T-helper 2 cell treated with Interferon-gamma antibody and Interleukin-4, amounts not matched to agents 100 ng/mL and 5 ng/mL, for 36 hours (primary cell): ENCODE results near the gene JUP. TPM values are rescaled to one million over a fixed set of nuclear protein-coding genes. Genes with fewer than 3 reads are reported as not detected.

Experiments used
- intact Hi-C: fragments of 100-400 bp; cut with micrococcal nuclease; formaldehyde crosslinking; loops from one replicate; pipeline ENCODE4 v1.15.1; 2023
- total RNA-seq: library from RNA; stranded (reverse); gene quantifications from 2 replicates; pipeline ENCODE4 v1.2.3, GENCODE V29; 2022

The JUP gene
- total RNA-seq, 1 donor from 2014 or later, result 0.73 TPM

DNA sequence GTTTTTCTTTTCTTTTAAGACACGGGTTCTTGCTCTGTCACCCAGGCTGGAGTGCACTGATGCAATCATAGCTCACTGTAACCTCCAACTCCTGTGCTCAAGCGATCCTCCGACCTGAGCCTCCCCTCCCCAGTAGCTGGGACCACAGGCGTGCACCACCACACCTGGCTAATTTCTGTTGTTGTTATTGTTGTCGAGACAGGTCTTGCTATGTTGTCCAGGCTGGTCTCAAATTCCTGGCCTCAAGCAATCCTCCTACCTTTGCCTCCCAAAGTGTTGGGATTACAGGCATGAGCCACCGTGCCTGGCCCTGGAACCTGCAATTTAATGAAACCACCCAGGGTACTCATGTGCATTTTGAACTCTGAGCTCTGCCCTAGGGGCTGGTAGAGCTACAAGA, 24.1 kb downstream of the JUP start:
- intact Hi-C loops, result no loop called here

DNA sequence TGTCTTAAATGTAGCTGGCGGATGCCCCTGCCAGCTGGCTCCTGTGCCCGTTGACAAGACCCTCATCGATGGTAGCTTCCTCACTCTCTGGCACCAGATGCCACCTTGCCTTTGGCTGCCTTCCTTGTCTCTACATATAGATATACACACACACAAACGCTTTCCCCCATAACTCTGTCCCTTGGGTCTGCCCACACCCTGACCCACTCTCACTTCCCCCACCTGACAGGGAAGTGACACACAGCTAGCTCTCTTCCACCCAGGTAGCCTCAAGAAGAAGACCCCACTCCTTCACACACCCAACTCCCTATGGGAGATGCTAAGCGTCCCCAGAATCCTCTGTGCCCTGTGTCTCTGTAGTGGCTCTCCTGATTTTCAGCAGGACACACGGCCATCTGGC, 25.6 kb downstream of the JUP start:
- intact Hi-C loops, result no loop called here

DNA sequence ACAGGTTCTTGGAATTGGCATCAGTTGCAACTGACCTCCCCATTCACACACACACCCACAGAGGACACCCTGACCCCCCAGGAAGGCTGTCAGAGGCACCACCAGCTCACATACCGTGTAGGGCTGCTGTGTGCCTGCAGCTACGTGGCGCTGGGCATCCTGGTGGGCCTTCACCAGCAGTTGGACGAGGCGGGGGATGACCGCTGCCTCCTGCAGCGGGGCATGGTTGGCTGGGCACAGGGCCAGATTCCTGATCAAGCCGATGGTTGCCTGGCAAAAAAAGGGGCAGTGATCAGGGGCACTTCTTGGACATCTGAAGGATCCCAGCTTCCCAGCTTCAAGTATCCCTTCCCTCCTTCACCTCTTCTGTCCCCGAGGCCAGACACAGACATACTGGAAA, 27.9 kb downstream of the JUP start:
- intact Hi-C loops, result no loop called here

DNA sequence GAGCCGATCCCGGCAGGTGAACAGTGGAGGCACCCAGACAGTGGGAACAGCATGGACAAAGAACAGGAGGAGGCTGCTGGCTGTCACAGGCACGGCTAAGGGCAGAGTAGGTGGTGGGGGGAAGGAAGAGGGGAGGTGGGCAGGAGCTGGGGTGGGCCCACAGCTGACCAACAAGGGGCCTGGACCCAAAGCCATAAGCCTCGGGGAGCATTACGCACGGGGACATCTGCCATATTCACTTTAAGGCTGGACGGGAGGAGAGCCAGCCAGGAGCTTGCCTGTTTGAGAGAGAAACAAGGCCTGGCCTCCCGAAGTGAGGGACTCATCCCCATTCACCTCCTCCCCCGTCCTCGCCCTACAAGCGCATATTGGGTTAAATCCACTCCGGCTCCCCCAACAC, 32.4 kb downstream of the JUP start:
- intact Hi-C loops, result no loop called here

DNA sequence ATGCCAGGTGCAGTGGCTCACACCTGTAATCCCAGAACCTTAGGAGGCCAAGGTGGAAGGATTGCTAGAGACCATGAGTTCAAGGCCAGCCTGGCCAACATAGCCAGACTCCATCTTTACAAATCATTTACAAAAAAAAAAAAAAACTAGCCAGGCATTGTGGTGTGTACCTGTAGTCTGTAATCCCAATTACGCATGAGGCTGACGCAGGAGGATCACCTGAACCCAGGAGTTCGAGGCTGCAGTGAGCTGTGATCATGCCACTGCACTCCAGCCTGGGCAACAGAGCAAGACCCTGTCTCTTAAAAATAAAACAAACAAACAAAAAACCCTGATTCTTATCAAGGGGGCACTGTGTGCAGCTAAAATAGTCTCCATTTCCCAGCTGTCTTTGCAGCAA, 35.2 kb downstream of the JUP start:
- intact Hi-C loops, result no loop called here

DNA sequence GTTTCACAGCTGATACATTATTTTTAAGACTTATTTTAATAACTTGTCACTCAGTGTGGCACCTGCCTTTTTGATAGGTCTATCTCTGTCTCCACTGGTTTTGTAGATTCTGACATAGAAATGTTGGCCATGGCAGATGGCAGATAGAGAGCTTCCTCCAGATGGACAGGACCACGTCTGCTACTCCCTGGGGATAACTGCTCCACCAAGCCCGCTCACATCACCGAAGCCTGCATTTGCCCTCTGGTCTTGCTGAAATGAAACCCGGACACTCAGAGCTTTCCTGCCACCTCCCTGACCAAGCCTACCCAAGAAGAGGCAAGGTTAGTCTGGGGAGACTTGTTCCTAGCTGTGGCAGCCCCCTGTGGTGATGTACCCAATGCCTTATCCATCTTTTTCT, 35.6 kb downstream of the JUP start:
- intact Hi-C loops, result no loop called here

DNA sequence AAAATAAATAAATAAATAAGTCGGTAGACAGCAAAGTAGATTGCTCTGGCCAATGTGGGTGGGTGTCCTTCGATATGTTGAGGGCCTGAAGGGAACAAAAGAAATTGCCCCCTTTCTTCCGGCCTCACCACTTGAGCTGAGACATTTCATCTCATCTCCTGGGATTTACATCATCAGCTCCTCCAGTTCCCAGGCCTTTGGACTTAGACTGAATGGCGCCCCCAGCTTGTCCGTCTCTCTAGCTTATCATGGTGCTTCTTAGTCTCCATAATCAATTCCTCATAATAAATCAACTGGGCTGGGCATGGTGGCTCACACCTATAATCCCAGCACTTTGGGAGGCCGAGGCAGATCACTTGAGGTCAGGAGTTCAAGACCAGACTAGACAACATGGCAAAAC, 38.2 kb downstream of the JUP start:
- intact Hi-C loops, result no loop called here

DNA sequence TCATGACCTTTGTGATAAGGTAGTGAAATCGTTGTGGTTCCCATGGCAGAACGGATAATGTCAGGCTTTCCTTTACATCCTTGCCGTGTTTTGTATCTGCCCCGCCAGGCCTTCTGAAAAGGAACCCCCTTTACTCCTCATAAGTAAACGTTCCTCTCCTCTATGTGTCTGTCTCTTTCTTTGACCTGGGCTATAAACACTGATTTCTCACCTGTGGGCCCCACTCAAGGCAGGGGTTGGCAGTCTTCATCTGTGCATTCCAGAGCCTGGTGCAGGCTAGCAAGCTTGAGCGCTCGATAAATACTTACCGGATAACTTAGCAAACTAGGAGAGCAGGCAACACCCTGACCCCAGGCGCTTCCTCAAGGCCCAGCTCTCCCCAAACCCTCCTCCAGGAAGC, 44.8 kb downstream of the JUP start:
- intact Hi-C loops, result no loop called here

DNA sequence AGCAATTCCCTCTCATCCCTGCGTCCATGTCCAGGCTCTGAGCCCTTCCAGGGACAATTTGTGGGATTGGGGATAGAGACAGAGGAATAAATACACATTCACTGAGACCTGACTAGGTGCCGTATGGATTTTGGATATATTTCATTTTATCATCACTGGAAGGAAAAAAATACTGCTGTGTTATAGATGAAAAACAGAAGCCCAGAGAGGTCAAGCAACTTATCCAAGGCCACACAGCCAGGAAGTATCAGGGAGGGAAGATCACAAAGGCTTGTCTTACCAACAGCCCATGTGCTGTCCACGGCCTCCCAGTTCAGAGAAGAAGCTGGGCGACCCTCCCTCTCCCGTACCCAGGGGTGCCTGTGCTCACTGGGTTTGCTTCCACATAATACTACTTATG, 46.0 kb downstream of the JUP start:
- intact Hi-C loops, result no loop called here

DNA sequence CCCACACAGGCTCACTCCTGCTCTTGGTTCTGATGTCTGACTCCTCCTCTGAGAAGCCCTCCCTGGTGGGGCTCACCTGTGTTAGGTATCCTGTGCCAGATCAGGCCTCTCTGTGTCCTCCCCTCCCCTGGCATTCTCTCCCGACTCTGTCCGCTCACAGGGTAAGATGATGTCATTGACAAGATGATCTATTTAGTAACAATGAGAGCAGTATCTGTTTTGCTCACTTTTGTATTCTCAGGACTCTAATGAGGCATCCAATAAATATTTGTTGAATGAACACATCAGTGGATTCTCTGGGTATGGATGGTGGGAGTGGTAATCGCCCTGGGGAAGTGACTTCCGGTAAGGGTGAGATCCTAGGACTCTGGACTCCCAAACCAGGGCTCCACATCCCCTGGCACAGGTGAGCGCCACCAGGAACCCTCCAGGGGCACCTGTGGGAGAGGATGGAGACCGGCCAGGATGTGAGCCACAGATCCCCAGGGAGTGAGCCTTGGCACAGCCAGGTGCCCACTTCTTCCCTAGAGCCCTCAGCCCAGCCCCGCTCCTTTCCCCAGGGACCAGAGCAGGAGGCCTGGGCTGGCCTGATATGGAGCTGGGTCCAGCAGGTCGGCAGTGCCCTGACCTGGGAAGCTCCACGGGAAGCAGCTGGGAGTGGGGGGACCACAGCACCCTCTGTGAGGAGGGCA, 46.7 kb downstream of the JUP start:
- intact Hi-C loops, result loop anchor here (2.0 to 10.0 kb wide), 5 partner anchors 47 to 375 kb away; partner anchors contain the start of genes DHX58, JUP and NKIRAS2

DNA sequence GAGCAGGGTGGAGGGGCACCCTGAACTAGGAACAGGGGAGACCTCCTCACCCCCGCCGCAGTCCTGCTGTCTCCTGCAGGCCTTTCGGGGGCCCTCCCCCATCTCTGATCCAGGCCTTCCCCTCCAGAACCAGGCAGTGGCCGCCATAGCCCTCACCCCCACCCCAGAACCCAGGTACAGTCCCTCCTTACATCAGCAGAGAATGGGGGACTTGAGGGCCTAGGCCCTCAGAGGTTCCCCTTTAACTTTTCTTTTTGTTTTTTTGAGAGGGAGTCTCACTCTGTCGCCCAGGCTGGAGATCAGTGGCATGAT, 47.8 kb downstream of the JUP start:
- intact Hi-C loops, result loop anchor here (1.0 to 10.0 kb wide), 6 partner anchors 49 to 376 kb away; partner anchors contain the start of genes DHX58, JUP and NKIRAS2

DNA sequence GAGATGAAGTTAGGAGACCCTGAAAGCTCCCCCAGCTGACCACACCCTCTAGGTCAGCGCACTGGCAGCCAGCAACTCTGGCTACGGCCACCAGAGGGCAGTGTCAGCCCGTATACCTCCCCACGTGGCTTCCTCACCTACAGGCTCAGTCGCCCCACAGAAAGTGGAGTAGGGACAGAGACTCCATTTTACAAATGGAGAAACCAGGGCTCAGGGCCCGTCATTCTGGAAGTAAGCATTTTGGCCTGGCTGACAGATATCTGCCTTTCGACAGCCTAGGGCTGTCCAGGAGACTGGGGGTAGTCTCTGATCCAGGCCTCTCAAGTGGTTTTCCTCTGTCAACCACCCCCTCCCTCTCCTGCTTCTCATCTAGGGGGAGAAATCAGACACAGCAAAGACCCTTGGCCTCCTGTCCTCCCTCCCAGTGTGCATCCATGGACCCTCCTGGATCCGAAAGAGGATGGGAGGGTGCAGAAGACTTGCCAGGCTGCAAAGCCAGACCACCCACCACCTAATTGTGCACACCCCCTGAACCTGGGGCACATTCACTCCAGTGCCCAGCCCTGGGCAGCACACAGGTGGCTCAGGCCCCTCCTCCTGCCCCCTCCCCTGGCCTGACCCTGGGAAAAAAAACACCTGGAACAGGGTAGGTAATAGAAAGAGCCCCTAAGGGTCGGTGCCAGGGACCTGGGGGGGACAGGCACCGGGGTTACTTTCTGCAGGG, 48.3 kb downstream of the JUP start:
- intact Hi-C loops, result loop anchor here (1.0 to 10.0 kb wide), 6 partner anchors 49 to 377 kb away; partner anchors contain the start of genes DHX58, JUP and NKIRAS2

DNA sequence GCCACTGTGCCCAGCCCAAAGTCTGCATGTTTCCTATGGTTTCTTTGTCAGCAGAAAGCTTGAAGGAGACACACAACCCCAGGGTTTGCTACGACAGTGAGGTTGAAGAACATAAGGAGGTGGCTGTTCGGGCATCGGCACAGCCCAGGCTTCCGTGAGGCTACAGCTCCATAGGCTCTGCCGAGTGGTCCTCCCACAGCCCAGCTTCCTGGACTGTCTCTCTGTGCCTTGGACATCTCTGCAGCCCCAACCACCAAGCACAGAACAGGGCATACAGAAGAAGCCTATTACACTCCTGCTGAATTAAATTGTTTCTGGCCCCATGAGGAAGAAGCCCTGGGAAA, 48.9 kb downstream of the JUP start:
- intact Hi-C loops, result loop anchor here (1.0 to 10.0 kb wide), 6 partner anchors 50 to 377 kb away; partner anchors contain the start of genes DHX58, JUP and NKIRAS2

DNA sequence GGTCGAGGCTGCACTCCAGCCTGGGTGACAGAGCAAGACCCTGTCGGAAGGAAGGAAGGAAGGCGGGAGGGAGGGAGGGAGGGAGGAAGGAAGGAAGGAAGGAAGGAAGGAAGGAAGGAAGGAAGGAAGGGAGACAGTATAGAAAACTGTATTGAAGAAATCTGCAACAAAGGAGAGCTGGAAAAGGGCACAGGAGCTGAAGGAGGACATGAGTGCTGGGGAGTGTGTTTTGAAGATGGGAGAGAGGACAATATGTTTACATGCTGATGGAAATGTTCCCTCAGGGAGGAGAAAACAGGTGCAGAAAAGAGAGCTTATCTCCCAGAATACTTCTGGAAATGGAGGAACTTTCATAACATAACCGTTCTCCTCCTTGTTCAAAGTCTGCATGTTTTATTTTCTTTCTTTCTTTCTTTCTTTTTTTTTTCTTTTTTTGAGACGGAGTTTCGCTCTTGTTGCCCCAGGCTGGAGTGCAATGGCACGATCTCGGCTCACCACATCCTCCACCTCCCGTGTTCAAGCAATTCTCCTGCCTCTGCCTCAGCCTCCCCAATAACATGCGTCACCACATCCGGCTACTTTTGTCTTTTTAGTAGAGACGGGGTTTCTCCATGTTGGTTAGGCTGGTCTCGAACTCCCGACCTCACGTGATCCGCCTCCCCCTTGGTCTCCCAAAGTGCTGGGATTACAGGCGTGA, 49.4 kb downstream of the JUP start:
- intact Hi-C loops, result loop anchor here (5.0 to 10.0 kb wide), 4 partner anchors 50 to 378 kb away; partner anchors contain the start of genes DHX58, JUP and NKIRAS2

DNA sequence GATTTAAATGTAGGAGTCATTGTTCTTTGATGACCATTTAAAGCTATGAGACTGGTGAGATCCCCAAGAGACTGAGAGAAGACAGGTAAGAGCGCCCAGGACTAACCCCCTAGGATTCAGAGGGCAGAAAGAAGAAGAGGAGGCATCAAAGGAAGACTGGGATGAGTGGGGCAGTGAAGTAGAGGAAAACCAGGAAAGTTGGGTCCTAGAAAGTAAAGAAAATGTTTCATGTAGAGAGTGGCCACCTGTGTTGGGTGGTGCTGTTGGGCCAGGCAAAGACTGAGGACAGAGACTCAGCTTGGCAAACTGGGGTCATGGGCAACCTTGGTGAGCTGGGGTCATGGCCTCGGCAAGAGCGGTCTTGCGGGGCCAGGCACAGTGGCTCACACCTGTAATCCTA, 50.8 kb downstream of the JUP start:
- intact Hi-C loops, result loop anchor here (5.0 to 10.0 kb wide), 4 partner anchors 52 to 379 kb away; partner anchors contain the start of genes DHX58, JUP and NKIRAS2

DNA sequence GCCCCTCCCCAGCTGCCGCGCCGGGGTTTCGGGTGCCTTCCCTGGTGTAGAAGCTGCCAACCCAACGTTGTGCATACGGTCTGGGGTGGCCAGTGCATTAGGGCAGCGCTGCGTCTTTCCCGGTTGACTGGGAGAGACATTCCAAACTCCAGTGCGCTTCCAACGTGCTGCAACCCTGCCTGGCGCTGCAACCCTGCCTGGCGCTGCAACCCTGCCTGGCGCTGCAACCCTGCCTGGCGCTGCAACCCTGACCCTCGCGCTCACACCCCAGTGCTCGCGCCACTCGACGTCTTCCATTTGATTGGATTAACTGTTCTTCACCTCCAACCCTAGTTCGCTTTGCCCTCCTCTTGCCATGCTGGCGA, 51.6 kb downstream of the JUP start:
- intact Hi-C loops, result loop anchor here (5.0 to 10.0 kb wide), 4 partner anchors 52 to 380 kb away; partner anchors contain the start of genes DHX58, JUP and NKIRAS2

DNA sequence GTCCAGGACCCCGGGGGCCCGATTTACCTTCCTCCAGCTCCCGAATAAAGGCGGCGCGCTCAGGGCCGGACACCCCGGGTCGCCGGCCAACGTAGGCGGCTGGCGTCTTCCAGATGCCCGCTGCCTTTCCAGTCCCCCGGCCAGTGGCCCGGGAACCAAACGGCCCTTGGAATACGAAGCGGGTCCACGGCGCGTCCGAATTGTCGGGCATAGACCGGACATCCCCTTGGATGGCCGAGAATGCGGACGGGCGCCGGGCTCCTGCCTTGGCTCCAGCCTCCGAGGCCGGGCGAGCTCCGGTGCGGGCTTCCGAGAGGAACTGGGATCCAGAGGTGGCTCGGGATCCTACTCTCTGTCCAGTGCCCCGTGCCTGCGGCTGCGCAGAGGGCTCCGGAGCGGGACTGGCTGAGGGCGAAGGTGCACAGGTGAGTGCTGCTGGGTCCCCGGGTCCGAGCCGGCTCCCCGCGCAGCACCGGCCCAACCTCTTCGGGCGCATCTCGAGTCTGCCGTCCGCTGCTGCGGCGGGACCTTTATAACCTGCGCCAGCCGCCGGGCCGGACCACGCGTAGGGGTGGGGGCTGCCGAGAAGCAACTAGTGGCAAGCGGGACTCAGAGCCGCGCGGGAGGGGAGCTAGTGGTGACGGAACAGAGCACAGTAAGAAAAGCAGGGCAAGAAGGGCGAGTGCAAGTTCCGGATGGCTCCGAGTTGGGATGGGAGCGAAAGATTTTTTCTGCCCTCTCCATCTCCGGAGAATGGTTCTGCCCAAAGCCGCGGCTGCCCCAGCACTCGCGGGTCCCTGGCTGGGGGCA, 52.2 kb downstream of the JUP start, which contains the start of gene HAP1:
Gene HAP1, minus strand, starts transcription at position 505 of the 810 bp plus-strand sequence. Its CDS starts 9 bp downstream, at position 496.
- intact Hi-C loops, result loop anchor here (10.0 kb wide), 2 partner anchors 290 to 380 kb away; partner anchors contain the start of genes DHX58 and NKIRAS2

DNA sequence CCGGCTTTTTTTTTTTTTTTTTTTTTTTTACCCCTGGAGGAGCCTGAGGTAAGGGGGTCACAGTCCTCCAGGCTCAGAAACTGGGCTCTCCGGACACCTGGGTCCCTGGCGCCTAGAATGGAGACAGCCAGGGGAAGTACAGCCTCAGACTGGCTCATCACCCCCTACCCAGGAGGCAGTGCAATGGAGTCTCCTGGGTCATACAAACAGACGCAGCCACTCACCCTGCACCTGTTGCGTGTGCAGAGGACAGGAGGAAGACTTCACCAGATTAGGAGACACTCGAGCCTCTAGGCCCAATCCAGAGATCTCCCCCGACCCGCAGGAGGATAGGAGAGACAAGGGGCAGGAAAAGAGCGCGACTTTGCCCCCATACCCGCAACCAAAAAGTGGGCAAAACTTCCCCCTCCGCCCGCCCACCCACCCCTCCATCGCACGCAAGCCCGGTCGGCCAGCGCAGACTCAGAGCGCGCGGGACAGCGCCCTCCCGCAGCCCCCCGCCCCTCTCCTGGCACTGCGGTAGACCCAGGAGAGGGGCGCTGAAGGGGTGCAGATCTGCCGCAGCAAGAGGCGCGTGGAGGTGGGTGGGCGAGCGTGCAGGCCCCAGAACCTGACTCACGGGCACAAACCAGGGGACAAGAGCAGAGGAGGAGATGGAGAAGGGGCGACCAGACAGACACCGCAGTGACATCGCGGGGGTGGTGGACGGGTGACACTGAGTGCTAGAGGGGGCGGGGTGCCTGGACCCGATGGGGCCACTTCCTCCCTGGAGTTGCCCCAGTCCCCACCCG, 53.0 kb downstream of the JUP start:
- intact Hi-C loops, result loop anchor here (10.0 kb wide), 2 partner anchors 291 to 381 kb away; partner anchors contain the start of genes DHX58 and NKIRAS2

DNA sequence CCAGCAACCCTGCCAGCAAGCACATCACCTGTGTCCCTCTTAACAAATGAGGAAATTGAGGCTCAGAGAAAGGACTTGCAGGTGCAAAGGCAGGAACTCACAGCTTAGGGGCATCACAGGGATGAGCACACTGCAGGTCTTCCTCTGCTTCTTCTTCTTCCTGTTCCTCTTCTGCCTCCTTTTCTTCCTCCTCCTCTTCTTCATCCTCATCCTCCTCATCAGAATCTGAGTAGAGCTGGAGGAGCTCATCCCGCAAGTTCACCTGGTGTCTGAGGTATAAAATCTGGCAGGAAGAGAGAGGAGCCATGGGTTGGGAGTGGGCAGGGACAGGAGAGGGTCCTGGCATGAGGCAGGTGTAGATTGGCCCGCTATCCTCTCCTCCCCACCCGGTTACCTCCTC, 54.7 kb downstream of the JUP start:
- intact Hi-C loops, result loop anchor here (10.0 kb wide), 2 partner anchors 293 to 383 kb away; partner anchors contain the start of genes DHX58 and NKIRAS2

DNA sequence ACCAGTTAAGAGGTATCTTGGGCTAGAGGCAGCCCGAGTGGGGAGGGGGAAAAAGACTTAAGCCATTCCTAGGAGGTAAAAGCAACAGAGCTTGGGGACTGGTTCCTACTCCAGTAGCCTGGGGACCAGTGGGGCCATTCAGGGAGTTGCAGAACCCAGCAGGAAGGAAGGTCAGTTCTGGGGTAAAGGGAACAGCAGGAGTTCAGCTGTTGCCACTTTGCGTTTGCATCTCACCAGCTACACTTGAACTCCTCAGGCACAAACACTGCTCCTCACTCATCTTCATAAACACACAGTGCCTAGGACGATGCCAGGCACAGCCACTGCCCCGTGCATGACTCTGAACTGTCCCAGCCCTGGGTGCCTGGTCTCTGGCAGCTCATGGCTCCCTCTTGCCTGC, 56.0 kb downstream of the JUP start:
- intact Hi-C loops, result loop anchor here (10.0 kb wide), 2 partner anchors 294 to 384 kb away; partner anchors contain the start of genes DHX58 and NKIRAS2
